Stimulated activated CD4-positive, alpha-beta T cell treated with anti-CD3 and anti-CD28 coated beads, TNF-alpha, amount 100 ng/mL, for 24 hours (primary cell): ENCODE measurements around the gene FANCE.
"Not testable (repeated sequence)": the region's sequence is repeated elsewhere in the genome, so short reads cannot be mapped to it uniquely, and the experiment has no call there.

Source experiments
- DNase-seq, 3 experiments: peaks; one replicate each; pipeline ENCODE4 v3.0.0-alpha.2; 2020; ENCODE audit warnings: low read depth in 3 of 3

The FANCE gene

GRCh38 chr6:35432702-35433101 is 19.4 kb upstream of the FANCE start:
- not testable (repeated sequence) for DNase-seq

GRCh38 chr6:35435074-35435837 is 16.9 kb upstream of the FANCE start:
- DNase-seq, result no peak

GRCh38 chr6:35436071-35436857 is 15.9 kb upstream of the FANCE start:
- no peak for DNase-seq

GRCh38 chr6:35438378-35439065 is 13.6 kb upstream of the FANCE start:
- DNase-seq, result not testable (repeated sequence)

- DNase-seq, result no peak
Measured at GRCh38 chr6:35439308-35439707, 12.8 kb upstream of the FANCE start.

- no peak for DNase-seq
Measured at GRCh38 chr6:35441205-35441604, 10.9 kb upstream of the FANCE start.

- no peak for DNase-seq
Measured at GRCh38 chr6:35441642-35442041, 10.5 kb upstream of the FANCE start.

- no peak for DNase-seq
Measured at GRCh38 chr6:35442693-35443092, 9.4 kb upstream of the FANCE start.

GRCh38 chr6:35443341-35444030 is 8.7 kb upstream of the FANCE start:
- DNase-seq, result no peak

GRCh38 chr6:35445691-35446090 is 6.4 kb upstream of the FANCE start:
- DNase-seq, result no peak

GRCh38 chr6:35448191-35448590 is 3.9 kb upstream of the FANCE start:
- DNase-seq, result no peak

GRCh38 chr6:35449287-35449881 is 2.8 kb upstream of the FANCE start:
- peak in 1 of 3 experiments; percentile 17 for DNase-seq

GRCh38 chr6:35451354-35452182 is 570 bp upstream of the FANCE start:
- no peak for DNase-seq

GRCh38 chr6:35453236-35453635 is 1.1 kb downstream of the FANCE start:
- DNase-seq, result no peak

- no peak for DNase-seq
Measured at GRCh38 chr6:35454391-35455110, 2.4 kb downstream of the FANCE start.

- no peak for DNase-seq
Measured at GRCh38 chr6:35457907-35458306, 5.8 kb downstream of the FANCE start.

GRCh38 chr6:35461270-35461669 is 9.1 kb downstream of the FANCE start:
- no peak for DNase-seq

GRCh38 chr6:35463292-35463691 is 11.2 kb downstream of the FANCE start:
- DNase-seq, result no peak

GRCh38 chr6:35465646-35466045 is 13.5 kb downstream of the FANCE start:
- no peak for DNase-seq
